H7 (cell line): ENCODE measurements around the gene MEGF6. TPM values are rescaled to one million over a fixed set of nuclear protein-coding genes. Genes with fewer than 3 reads are reported as not detected.
A peak's percentile ranks its signal among the peaks of the same experiment; 100 is the strongest.

ENCODE experiments used
- DNase-seq: peaks from one replicate; pipeline ENCODE4 v3.0.0; 2012
- H3K27me3 ChIP-seq: 2 replicates; pipeline ENCODE4 v1.6.0; 2011; ENCODE audit warnings: mild to moderate bottlenecking, low read length; ENCODE audit not compliant: control insufficient read depth, insufficient read depth
- H3K36me3 ChIP-seq: replicated peaks from 2 replicates; pipeline ENCODE4 v1.5.1; 2011; ENCODE audit warnings: low read length; ENCODE audit not compliant: control insufficient read depth, insufficient read depth
- H3K4me3 ChIP-seq: 2 replicates; pipeline ENCODE4 v1.5.1; 2011; ENCODE audit warnings: low read depth, mild to moderate bottlenecking, control low read depth, low read length, moderate library complexity; ENCODE audit not compliant: insufficient read depth
- total RNA-seq: library from RNA; depleted of rRNA; stranded (reverse); fragments of >200 nt; shearing (Covaris generic); gene quantifications from 2 replicates; pipeline ENCODE4 v1.2.3, GENCODE V29; 2014; rRNA removed

Gene MEGF6, protein sequence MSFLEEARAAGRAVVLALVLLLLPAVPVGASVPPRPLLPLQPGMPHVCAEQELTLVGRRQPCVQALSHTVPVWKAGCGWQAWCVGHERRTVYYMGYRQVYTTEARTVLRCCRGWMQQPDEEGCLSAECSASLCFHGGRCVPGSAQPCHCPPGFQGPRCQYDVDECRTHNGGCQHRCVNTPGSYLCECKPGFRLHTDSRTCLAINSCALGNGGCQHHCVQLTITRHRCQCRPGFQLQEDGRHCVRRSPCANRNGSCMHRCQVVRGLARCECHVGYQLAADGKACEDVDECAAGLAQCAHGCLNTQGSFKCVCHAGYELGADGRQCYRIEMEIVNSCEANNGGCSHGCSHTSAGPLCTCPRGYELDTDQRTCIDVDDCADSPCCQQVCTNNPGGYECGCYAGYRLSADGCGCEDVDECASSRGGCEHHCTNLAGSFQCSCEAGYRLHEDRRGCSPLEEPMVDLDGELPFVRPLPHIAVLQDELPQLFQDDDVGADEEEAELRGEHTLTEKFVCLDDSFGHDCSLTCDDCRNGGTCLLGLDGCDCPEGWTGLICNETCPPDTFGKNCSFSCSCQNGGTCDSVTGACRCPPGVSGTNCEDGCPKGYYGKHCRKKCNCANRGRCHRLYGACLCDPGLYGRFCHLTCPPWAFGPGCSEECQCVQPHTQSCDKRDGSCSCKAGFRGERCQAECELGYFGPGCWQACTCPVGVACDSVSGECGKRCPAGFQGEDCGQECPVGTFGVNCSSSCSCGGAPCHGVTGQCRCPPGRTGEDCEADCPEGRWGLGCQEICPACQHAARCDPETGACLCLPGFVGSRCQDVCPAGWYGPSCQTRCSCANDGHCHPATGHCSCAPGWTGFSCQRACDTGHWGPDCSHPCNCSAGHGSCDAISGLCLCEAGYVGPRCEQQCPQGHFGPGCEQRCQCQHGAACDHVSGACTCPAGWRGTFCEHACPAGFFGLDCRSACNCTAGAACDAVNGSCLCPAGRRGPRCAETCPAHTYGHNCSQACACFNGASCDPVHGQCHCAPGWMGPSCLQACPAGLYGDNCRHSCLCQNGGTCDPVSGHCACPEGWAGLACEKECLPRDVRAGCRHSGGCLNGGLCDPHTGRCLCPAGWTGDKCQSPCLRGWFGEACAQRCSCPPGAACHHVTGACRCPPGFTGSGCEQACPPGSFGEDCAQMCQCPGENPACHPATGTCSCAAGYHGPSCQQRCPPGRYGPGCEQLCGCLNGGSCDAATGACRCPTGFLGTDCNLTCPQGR (N-terminal part only)
- 22.8 and 27.1 TPM in 2 replicates for total RNA-seq

DNA sequence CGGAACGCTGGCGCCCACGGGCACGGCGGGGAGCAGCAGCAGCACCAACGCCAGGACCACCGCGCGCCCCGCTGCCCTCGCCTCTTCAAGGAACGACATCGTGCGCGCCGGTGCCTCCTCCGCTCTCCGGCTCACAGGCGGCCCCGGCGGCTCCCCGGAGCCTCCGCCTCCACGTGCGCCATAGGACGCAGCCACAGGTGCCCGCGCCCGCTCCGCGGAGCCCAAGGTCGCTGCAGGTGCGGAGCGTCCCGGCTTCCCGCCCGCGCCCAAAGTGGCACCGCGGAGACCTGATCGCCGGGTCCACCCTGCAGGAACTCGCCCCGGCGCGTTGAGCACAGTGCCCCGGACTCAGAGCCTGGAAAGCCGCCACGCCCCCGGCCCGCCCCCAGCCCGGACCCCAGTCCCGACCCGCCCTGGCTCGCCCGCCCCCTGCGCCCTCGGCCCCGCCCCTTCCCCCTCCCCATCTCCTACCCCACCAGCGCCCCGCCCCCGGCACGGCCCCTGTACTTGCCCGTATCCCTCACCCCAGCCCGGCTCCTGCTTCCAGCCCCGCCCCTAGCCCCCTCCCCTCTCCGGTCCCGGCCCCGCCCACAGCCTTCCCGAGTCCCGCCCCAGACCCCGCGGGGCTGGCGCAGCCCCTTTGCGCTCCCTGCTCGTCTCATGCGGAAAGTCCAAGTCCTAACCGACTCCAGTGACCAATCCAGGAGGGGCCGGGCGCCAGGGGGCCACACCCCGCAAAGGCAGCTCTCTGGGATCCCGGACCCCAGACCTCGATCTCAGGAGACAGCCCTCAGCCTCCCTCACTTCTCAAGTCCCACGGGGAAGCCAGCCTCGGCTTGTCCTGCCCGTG lies at the start of gene MEGF6:
Gene MEGF6, minus strand, starts transcription at position 339 of the 850 bp plus-strand sequence. Its CDS starts 240 bp downstream, at position 99.
- peak; percentile 100 for DNase-seq
- peak within 1 kb of the TSS; percentile 77 for H3K4me3 ChIP-seq
- H3K36me3 ChIP-seq = no peaks in the 10 kb centered on the region; the same call in 1 of the 2 replicates
- peaks cover 19% of the 10 kb centered on the region for H3K27me3 ChIP-seq

DNA sequence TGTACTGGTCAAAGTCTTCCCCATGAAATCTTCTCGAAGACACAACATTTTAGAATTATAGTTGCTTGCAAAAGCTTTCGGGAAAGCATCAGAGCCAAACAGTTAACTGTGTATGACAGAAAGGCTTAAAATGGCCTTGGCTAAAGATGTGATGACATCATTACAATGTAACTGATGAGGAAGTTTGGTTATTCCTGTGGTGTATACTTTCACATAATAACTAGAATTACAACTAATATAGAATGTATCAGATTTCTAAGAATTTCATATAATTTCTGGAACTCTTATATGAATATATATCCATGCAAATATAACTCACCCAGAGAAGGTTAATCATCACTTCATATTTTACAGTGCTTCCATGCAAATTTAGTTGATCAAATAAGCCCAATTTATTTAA lies 49.4 kb upstream of the MEGF6 start:
- Histone ChIP-seq H3K36me3 (no peaks in the 10 kb centered on the region), H3K27me3 (peaks cover 5% of the 10 kb centered on the region; the same call in 1 of the 2 replicates), H3K4me3 (no peak overlapping the region)
- DNase-seq = no peak

DNA sequence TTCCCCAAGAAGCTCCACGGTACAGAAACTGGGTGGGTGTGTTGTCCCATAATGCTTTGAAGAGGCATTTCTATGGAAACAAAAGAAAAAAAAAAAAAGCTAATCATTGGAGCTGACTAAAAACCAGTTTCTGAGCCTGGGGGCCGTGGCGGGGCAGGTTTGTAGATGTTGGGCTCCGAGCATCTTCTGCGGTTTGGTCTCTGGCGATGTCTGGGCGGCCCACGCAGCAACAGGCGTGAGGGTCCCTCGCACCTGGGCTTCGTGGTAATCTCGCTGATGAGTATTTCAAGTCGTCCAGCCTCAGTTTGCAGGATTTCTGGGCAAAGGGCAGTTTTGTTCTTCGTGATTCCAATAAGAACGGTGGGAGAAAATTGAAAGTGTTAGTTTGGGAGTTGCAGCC lies 47.8 kb upstream of the MEGF6 start:
- DNase-seq = no peak
- Histone ChIP-seq H3K27me3 (peaks cover 15% of the 10 kb centered on the region), H3K4me3 (no peak overlapping the region), H3K36me3 (no peaks in the 10 kb centered on the region)

DNA sequence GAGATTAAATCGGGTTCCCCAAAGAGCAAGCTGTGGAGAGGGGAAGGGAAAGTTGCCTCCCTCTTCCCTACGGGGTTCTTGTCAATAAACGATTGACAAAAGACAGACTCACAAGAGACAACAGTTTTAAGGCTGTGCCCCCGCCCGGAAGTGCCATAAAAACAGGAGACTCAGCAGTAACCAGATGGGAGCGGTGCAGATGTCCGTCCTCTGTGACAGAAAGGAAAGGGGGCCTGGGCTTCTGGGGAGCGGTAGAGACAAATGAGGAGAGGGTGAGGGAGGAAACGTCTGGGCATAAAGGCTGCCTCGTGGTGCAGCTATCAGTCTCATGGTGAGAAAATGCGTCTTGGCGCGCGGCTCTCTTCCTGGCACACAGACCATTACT lies 46.9 kb upstream of the MEGF6 start:
- Histone ChIP-seq H3K27me3 (peaks cover 24% of the 10 kb centered on the region), H3K4me3 (no peak overlapping the region), H3K36me3 (no peaks in the 10 kb centered on the region)
- DNase-seq = no peak

DNA sequence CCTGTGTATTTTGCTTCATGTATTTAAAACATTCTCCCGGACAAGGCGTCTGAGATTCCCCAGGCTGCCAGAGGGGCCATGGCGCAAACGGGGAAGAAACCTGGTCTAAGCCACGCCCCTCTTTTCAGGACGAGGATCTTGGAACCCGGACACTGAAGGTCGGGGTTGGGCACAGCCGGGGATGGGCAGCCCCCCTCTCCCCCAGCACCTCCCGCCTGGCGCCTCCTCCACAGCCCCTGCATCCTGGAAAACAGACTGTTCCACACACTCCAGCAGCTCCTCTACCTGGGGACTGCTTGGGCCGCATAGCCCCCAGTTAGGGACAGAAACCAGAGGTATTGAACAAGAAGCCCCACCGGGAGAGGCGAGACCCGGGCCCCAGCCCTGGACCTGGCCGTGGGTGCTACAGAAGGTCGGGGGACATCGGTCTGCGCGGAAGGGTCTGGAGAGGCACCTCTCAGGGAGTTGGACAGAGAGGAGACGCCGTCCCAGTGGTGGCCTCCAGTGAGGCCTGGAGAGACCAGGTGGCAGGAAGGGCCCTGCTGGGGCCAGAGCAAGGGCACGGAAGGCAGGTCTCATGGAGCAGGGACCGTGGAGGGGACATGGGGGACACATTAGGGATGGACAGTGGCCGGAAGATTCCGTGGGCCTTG lies 46.4 kb upstream of the MEGF6 start:
- Histone ChIP-seq H3K27me3 (peaks cover 29% of the 10 kb centered on the region), H3K36me3 (no peaks in the 10 kb centered on the region), H3K4me3 (no peak overlapping the region)
- peak; percentile 63 for DNase-seq

DNA sequence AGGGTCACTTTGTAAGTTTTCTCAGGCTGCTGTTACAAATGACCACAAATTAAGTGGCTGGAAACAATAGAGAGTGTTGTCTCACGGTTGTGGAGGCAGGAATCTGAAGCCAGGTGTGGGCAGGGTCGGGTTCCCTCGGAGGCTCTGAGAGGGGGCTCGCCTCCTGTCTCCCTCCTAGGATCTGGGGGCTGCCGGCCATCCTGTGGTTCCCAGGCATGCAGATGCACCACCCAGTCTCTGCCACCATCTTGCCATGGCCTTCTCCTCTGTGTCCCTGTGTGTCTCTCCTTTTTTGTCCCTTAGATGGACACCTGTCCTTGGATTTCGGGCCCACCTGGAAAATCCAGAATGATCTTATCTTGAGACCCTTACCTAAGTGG lies 45.8 kb upstream of the MEGF6 start:
- H3K4me3 ChIP-seq = no peak overlapping the region
- no peak for DNase-seq
- no peaks in the 10 kb centered on the region for H3K36me3 ChIP-seq
- H3K27me3 ChIP-seq = peaks cover 34% of the 10 kb centered on the region

DNA sequence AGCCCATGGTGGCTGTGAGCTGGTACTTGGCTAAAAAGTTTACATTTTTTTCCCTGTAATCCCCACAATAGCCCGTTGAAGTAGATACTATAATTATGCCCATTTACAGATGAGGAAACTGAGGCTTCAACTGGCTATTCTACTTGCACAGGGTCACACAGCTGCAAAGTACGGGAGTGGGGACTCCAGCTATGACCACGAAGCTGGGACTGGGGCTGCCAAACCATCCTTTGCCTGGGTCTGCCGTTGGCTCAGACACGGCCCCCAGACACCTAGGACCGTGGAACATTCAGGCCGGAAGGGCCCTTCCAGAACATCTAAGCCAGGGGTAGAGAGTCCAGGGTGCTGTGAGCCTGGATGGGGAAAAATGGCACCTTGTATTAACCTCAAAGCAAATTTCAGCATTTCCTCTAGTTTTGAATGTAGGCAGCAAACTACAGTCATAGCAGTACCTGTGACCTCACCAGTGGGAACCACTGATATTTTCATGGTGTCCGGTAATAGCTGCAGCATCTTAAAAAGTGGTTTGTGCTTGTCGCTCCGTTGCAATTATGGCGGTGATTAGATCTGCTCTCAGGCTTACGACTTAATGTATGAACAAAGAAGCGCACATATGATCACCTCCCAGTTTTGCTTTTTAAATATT lies 45.3 kb upstream of the MEGF6 start:
- no peak for DNase-seq
- Histone ChIP-seq H3K36me3 (no peaks in the 10 kb centered on the region), H3K4me3 (no peak overlapping the region), H3K27me3 (peaks cover 40% of the 10 kb centered on the region)

DNA sequence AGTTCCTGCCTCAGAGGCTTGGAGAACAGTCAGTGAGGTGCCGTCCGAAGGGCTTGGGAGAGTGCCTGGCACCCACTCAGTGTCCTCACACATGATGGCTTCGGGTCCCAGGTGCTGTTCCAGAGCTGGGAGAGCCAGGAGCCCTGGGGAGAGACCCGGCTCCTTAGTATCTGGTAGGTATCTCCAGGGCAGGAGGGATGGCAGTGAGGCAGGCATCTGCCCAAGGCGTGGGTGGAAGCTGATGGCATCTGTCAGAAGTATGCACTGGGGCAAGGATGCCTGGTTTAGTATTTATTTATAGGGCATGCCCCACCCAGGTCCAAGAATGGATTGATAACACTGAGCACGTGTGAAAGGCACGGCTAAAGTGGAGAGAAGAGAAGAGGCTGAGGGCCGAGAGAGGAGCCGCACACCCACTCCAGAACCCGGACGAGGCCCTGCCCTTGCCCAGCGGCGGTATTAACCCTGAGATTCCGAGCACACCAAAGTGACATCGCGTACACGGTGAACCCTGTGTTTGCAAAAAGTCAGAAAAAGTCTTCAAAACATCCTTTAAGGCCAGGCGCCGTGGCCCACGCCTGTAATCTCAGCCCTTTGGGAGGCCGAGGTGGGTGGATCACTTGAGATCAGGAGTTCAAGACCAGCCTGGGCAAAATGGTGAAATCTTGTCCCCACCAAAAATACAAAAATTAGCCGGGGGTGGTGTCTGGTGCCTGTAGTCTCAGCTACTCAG lies 43.4 kb upstream of the MEGF6 start:
- no peak for DNase-seq
- H3K27me3 ChIP-seq = peaks cover 55% of the 10 kb centered on the region
- no peaks in the 10 kb centered on the region for H3K36me3 ChIP-seq
- H3K4me3 ChIP-seq = no peak overlapping the region

DNA sequence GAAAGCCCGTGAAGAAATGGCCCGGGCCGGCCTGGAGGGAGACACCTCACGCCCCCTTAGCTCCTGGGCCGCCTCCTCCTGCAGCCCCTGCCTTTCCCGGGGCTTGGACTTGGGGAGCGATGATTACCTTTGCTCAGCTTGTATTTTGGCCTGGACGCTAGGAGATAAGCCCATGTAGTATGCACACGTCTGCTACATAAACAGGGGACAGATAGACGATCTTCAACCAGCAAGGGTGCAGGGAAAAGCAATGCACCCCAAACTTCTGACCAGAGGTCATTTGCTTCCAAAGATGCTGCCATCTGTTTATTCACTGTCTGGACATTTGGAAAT lies 41.9 kb upstream of the MEGF6 start:
- Histone ChIP-seq H3K36me3 (no peaks in the 10 kb centered on the region), H3K27me3 (peaks cover 53% of the 10 kb centered on the region), H3K4me3 (no peak overlapping the region)
- peak; percentile 82 for DNase-seq

DNA sequence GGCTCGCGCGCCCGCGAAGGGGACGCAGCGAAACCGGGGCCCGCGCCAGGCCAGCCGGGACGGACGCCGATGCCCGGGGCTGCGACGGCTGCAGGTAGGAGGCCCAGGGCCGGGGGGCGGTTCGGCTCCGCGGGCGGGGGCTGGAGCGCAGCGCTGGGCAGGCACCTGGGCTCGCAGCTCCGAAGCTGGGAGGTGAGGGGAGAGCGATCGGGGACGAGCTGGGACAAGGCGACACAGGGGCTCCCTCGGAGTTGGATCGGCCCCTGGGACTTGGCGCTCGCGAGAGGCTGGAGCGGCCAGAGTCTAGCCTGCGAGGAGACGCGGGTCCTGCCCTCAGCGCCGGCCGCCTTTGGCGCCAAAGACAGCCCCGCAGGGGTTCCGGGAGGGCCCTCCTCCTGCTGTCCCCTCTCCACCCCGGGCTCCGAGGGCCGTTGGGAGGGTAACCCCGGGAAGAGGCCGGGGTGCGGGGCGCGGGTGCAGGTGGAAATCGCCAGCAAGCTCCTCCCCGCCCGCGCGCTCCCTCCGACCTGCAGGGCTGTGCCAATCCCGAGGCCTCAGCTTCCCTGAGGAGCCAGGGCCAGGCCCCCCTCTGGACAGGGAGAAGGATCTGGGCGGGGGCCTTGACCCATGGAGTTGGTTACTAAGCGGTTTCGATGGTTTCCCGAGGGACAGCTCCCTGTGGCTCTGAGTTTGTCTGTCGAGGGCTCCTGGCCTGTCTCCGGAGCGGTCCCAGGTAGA lies 41.4 kb upstream of the MEGF6 start:
- H3K4me3 ChIP-seq = peak overlapping the region; percentile 52
- DNase-seq = peak; percentile 84
- H3K27me3 ChIP-seq = peaks cover 53% of the 10 kb centered on the region
- no peaks in the 10 kb centered on the region for H3K36me3 ChIP-seq

DNA sequence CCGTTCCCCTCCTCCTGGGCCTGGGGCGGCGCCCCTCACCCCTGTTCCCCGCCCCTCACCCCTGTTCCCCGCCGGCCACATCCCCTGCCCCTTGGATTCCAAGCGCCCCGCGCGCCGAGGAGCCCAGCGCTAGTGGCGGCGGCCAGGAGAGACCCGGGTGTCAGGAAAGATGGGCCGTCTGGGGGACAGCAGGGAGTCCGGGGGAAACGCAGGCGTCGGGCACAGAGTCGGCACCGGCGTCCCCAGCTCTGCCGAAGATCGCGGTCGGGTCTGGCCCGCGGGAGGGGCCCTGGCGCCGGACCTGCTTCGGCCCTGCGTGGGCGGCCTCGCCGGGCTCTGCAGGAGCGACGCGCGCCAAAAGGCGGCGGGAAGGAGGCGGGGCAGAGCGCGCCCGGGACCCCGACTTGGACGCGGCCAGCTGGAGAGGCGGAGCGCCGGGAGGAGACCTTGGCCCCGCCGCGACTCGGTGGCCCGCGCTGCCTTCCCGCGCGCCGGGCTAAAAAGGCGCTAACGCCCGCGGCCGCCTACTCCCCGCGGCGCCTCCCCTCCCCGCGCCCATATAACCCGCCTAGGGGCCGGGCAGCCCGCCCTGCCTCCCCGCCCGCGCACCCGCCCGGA lies 40.7 kb upstream of the MEGF6 start, which contains the start of gene TP73:
Gene TP73, plus strand, starts transcription at position 587 of the 618 bp plus-strand sequence. CDS start 29,850 bp downstream, outside the sequence.
- Histone ChIP-seq H3K36me3 (peaks cover 1% of the 10 kb centered on the region; the same call in 1 of the 2 replicates), H3K4me3 (peak within 1 kb of the TSS; percentile 52), H3K27me3 (peaks cover 53% of the 10 kb centered on the region)
- peak; percentile 90 for DNase-seq
